Stimulated activated CD8-positive, alpha-beta memory T cell treated with anti-CD3 and anti-CD28 coated beads, Interleukin-7, amount 100 ng/mL, for 48 hours (primary cell): ENCODE results near the gene PRPH.
"Not testable (repeated sequence)": the region's sequence is repeated elsewhere in the genome, so short reads cannot be mapped to it uniquely, and the experiment has no call there.

Experiments
- DNase-seq, 2 donors: peaks; one replicate each; pipeline ENCODE4 v3.0.0-alpha.2; 2020; ENCODE audit warnings: low read depth in 1 of 2; ENCODE audit errors: extremely low read depth in 1 of 2

PRPH gene

DNA sequence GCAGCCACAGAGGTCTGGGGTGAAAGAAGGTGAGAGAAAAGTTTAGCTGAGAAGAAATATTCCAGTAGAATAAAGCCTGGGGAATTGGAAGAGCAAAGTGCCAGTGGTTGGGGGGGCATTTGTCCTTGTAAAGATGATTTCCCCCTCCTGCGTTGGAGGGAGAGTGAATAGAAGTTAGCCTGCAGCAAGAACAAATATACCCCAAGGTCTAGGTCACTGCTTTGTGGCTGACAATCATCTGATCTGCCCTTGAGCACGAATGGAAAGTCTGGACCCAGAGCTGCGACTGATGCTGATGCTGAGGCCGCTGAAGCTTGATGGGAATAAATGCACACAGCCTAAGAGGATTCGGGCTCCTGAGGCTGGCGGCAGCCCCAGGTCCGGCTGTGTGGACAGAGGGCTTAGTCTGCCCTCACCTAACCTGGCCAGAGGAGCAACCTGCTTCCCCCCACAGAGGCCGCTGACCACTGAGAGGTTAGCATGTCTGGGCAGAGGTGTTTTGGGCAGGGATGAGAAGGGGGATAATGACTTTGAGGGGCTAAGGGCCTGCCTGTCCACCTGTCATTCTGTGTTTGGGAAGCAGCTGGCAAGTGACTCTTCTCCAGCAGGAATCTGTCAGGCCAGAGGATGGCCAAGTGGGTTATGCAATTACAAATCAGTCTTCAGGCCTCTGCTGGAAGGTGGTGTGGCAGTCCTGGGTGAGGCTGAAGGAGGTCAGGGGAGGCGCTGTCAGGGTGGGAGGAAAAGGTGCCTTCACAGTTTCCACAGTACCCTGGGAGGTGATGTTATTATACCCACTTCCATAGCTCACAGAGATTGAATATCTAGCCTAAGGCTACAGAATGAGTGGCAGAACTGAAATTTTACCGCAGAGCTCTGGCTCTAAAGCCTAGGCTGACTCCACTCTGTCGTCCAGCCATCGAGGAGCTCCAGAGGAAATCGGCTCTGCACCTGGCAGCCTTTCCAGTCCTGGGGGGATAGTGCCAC, 18.4 kb upstream of the PRPH start:
- DNase-seq, result no peak

DNA sequence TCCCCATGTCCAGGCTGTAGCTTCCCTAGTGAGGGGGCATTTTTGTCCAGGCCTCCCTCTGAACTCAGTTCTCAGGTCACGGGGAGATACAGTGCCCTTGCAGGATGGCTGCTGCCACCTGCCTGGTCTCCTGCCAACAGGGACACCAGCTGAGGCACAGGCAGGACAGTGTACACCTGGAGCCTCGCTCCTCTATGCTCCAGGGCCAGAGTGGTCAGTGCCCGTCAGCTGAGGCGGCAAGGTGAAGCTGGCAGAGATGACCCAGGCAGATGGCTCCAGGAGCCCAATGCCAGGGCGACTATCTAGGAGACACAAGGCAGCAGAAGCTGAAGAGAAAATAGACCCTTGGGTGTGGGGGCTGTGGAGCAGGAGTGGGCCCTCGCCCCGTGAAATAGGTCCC, 17.5 kb upstream of the PRPH start:
- DNase-seq, result no peak

DNA sequence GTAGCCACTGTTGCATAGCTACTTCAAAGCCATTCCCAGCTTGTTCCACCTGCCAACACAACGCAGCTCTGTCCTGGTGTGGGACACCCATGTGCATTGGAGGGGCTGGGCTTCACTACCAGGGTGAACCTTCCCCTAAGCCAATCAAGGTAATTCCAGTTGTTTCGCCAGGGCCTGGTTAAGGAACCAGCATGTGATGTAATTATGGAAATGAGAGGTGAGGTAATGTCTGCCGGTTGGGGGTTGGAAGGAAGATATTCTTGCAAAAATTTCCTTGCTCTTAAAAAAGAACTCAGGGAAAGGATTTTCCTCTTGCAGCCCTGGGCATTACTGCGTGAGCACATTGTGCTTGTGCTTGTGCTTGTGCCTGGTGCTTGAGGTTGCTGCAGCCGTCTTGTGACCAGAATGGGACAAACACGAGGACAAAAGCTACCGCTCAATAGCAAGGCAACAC, 15.2 kb upstream of the PRPH start:
- no peak for DNase-seq

DNA sequence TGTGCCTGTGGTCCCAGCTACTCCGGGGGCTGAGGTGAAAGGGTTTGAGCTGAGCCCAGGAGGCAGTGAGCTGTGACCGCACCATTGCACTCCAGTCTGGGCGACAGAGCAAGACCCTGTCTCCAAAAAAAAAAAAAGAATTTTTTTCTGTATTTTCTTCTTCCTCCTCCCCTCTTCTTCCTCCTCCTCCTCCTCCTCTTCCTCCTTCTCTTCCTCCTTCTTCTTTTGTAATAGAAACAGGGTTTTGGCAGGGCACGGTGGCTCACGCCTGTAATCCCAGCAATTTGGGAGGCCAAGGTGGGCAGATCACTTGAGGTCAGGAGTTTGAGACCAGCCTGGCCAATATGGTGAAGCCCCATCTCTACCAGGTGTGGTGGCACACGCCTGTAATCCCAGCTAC, 14.4 kb upstream of the PRPH start:
- not testable (repeated sequence) for DNase-seq

DNA sequence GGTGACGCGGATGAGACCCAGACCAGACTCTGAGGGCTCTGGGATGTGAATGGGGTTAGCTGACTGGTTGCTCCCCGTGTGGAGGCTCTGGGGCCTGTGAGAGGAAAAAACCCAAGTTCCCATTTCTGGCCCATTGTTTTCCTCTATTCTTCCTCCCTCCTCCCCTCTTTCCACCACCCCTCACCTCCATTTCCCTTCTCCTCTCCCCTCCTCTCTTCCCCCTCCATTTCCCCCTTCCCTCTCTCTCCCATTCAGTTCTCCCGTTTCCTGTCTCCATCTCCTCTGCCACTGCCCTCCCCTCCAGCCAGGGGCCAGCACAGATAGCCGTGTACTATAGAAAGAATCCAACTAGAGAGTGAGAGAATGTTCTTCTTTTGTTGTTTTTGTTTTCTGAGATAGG, 12.6 kb upstream of the PRPH start:
- no peak for DNase-seq

DNA sequence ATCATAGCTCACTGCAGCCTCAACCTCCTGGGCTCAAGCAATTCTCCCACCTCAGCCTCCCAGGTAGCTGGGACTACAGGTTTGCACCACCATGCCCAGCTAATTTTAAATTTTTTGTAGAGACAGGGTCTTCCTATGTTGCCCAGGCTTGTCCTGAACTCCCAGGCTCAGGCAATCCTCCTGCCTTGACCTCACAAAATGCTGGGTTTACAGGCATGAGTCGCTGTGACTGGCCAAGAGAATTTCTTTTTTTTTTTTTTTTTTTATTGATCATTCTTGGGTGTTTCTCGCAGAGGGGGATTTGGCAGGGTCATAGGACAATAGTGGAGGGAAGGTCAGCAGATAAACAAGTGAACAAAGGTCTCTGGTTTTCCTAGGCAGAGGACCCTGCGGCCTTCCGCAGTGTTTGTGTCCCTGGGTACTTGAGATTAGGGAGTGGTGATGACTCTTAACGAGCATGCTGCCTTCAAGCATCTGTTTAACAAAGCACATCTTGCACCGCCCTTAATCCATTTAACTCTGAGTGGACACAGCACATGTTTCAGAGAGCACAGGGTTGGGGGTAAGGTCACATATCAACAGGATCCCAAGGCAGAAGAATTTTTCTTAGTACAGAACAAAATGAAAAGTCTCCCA, 12.1 kb upstream of the PRPH start:
- DNase-seq, result not testable (repeated sequence)

DNA sequence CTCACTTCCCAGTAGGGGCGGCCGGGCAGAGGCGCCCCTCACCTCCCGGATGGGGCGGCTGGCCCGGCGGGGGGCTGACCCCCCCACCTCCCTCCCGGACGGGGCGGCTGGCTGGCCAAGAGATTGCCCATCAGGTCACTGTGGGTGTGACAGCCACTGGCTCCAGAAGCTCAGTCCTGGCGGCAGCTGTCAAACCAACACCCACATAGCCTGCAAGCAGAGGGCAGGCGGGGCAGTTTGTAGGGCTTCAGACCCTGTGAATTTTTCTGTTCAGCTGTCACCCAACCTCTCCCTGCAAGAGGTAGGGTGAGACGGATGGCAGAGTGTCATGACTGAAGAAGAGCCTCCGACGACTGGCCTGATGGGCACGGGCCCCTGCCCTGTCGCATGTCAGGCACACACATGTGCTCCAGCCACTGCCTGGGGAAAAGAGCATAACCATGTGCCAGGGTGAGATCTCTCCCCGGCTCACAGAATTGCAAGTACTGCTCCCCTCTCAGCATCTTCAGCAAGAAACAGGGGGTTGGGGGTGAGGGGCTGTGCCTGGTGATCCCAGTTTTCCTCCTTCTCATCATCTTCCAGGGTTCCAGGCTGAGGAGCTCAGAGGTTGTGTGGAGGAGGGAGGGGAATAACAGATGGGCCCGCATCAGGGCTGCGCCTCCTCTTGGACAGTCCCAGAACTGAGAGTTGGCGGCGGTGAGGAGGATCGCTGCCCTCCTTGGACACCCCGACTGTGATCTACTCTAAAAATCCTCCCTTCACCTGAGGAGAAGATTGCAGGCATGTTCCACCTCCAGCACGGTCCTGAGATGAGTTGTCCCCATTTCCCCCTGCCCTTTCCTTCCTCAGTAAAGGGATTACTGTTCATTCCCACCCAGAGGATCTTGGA, 11.2 kb upstream of the PRPH start:
- DNase-seq, result no peak

DNA sequence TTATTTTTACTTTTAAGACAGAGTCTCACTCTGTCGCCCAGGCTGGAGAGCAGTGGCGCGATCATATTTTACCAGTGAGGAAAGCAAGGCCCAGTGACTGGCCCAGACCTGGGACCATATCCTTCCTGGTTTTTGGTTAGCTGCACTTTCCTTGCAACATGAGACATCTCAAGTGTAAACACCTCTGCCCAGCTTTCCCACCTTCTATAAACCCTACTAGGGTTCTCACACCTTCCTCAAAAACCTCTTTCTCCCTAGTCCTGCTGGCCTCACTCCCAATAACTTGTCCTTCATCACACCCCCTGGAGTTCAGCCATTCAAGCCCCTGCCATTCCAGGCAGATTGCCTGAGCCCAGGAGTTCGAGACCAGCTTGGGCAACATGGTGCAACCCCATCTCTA, 10.3 kb upstream of the PRPH start:
- no peak for DNase-seq

DNA sequence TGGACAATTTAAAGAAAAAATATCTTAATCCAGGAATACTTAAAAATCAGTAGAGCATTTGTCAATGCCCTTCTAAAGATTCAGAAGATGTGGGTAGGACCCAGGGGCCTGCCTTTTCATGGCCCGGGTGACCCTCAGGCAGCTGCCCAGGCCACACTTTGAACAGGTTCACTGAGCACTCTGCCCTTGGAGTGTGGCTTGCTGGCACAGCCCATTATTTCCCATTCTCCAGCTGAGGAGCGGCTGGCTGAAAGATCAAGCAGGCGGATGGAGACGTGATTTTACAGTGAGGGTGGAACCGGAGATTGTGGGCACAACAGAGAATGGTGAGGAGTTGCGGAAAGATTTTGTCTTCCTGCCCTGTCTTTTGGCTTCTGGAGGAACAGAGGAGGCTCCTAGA, 7.1 kb upstream of the PRPH start:
- DNase-seq, result no peak

DNA sequence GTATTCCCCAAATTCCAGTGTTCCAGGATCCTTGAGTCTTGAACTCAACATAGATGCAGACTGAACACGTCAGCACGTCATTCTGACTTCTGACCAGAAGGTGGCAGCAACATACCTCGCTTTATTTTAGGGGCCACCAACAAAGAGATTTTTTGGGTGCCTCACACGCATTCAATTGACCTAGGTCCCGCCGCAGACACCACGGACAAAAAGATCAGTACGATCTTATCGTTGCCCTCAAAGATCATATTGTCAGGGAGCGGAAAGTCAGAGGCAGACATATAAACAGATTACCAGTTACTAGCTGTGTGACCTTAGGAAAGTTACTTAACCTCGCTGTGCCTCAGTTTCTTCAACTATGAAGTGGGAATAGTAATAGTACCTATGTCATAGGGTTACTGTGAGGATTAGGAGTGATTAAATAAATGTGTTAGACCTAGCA, 6.5 kb upstream of the PRPH start:
- peak in 1 of 2 donors; percentile 25 for DNase-seq

DNA sequence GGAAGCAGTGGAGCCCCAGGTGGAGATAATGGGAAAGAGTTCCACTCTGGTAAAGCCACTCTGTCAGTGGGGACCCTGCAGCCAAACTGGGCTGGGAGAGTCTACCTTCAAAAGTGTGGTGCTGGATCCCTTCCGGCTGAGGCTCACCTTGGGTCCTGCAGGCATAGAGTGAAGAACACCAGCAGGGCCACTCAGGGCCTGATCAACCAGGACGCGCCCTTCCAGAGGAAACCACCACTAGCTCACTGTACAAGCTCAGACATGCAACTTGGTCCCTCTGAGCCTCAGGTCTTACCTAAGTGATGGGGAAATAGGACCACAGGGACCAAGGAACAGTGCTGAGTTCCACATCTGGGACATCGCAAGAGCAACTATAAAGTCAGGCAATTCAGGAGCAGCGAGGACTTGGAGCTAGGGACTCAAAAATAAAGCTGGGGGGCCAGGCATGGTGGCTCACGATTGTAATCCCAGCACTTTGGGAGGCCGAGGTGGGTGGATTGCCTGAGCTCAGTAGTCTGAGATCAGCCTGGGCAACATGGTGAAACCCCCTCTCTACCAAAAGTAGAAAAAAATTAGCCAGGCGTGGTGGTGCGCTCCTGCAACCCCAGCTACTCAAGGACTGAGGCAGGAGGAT, 5.9 kb upstream of the PRPH start:
- DNase-seq, result no peak

DNA sequence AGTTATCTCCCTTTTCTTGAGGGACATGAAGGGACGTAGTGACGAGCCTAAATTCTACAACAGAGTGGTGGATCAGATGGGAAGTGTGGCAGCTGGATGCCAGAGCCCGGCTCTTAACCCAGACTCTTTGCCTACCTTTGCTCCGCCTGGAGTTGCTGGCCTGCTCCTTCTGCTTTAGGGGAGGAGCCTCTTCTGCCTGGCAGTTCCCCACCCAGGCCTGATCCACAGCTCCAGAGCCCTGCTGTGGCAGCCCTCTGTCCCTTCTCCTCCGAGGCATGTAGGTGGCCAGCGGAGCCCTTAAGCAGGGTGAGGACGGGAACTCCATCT, 2.3 kb upstream of the PRPH start:
- no peak for DNase-seq

DNA sequence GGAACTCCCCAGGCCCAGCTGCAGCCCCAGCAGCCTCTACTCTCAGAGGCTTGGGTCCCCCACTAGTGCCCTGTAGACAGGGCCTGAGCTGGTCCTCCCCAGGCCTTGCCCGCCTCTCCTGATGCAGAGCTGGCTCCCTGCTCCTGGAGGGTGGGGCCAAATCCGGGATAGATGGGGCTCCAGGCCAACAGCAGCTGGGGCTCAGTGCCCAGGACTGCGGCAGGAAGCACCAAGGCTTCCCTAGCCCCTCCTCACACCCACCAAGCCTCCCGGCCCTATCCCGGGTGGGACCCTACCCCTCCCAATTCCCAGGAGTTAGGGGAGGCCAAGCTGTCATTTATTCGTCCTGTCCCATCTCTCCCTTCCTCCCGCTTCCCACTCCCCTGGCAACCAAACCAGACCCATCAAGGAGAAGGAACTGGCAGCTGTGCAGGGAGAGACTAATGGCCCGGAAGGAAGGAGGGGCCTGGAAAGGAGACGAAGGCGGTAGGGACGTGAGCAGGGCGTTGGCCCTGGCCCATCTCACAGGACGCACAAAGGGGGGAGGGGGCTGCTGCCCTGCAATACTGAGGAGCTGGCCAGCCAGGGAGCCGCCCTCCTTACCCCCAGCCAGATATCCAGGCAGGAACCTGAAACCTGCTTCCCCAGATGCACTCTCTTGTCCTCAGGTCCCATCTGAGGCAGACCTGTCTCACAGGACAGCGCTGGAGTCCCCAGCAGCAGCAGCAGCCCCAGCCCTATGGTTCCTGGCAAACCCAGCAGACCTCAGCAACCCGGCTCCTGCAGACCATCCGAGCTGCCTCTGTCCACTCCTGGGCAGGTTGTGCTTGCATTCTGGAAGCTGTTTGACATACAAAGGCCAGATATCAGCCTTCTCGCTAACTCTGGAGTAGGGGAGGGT, 1.6 kb upstream of the PRPH start:
- no peak for DNase-seq

DNA sequence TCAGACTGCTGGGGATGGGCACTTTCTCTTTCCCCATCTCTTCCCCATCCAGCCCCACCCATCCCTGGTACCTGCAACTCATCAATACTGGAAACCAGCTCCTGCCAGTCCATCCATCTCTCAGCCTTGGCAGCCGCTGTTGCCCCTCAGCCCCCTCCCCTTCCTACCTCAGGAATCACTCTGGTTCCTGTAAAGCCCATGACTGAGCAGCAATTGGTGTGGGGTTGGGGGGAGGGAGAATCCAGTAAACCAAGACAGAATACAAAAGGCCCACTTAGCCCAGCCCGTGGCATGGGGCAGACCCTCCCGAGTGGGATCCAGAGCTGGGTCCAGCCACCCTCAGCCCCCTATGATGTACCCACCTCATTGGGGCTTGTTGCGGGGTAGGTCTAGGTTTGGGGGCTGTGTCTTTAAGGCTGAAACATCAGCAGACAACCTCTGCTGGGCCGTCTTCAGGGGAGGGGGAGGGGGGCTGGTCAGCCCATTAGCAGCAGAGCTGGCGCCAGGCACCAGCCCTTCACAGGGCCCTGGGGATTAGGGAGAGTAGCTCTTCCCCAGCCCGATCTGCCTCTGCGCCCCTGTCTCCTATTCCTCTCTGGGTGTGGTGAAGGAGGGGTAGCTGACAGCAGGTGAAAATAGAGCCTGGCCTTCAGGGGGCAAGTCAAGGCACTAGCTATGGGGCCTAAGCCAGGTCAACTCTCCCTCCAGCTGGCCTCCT, 702 bp upstream of the PRPH start:
- DNase-seq, result no peak

DNA sequence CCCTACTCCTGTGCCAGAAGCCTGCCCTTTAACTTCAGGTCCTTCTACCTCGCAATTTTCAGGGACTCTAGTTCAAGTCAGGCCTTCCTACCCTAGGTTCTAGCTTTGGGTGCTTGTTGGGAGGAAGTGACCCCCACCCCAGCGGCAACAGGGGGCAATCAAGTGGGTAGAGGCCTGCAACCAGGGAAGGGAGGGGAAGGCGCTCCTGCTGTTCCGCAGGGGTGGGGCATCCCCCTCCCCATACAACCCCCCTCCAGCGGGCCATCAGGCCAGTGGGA, 204 bp upstream of the PRPH start:
- no peak for DNase-seq

DNA sequence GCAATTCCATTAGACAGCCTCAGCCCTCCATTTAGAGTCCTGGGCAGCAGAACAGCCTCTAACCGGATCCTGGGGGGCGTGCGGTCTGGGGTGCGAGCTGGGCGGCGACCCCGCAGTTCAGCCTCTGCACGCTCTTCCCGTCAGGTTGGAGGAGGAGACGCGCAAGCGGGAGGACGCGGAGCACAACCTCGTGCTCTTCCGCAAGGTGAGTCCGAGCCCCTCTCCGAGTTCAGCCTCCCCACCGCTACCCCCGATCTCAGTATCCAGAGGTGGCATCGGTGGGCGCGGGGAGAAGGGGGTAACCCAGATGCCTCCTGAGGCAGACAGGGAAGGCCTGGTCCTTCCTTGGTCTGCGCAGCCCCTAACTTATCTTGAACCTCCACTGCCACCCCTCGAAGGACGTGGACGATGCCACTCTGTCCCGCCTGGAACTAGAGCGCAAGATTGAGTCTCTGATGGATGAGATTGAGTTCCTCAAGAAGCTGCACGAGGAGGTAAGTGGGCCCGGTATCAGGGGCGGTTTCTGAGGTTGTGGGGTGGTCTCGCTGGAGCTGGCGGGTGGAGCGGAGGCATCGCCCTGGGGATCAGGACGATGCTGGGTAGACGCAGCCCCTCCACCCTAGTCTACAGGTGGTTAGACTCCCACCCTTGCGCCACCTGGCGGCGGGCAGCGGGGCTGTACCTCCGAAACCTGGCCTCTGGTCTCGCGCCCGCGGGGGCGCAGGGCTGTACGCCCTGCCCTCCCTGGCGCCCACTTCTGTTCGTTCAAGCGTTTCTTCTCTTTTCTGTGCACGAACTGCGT, 1.3 kb downstream of the PRPH start:
- DNase-seq, result peak; percentile 38 to 56

DNA sequence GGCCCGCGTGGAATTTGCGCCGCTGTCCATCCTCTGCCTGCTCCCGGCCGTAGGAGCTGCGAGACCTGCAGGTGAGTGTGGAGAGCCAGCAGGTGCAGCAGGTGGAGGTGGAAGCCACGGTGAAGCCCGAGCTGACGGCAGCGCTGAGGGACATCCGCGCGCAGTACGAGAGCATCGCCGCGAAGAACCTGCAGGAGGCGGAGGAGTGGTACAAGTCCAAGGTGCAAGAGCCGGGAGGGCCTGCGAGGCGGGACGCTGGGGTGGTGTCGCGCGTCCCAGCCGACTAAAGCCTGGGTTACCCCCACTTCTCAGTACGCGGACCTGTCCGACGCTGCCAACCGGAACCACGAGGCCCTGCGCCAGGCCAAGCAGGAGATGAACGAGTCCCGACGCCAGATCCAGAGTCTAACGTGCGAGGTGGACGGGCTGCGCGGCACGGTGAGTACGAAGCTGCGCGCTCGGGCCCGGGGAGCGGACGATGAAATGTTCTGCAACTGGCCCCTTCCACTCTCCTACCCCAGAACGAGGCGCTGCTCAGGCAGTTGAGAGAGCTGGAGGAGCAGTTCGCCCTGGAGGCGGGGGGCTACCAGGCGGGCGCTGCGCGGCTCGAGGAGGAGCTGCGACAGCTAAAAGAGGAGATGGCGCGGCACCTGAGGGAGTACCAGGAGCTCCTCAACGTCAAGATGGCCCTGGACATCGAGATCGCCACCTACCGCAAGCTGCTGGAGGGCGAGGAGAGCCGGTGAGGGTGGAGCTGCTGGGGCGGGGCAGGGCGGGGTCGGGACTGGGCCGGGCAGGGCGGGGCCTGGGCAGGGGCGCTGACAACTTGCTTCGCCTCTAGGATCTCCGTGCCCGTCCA, 2.1 kb downstream of the PRPH start:
- DNase-seq, result peak in 1 of 2 donors; percentile 24

DNA sequence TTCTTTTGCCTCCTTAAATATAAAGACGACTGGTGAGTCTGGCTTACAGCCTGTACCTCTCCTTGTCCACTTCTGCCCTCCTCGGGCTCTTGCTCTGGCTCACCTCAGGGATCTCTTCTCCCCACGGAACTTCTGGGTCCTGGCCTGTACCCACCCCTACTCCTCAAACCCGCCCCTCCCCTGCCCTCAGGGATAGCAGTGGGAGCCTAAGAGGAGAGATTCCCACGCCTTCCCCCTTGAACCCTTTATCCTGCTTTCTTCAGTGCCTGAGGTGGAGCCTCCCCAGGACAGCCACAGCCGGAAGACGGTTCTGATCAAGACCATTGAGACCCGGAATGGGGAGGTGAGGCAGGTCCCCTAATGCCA, 2.7 kb downstream of the PRPH start:
- no peak for DNase-seq
